OCI-LY3 (cell line): ENCODE measurements around the gene DLD.

Source experiments
- EZH2phosphoT487 ChIP-seq: fragments of 200-600 bp; shearing (Covaris generic); IDR thresholded peaks from 2 replicates; pipeline ENCODE4 v1.6.1; 2018; ENCODE audit warnings: antibody characterized with exemption, mixed run types, low read depth
- TF ChIP-seq, protein P1 (sequence below): fragments of 200-600, 300-600 bp; sonication (generic); IDR thresholded peaks from 2 replicates; pipeline ENCODE4 v1.5.1; 2014; ENCODE audit warnings: antibody characterized with exemption, low read length, low read depth

- TF ChIP-seq, protein P1, sequence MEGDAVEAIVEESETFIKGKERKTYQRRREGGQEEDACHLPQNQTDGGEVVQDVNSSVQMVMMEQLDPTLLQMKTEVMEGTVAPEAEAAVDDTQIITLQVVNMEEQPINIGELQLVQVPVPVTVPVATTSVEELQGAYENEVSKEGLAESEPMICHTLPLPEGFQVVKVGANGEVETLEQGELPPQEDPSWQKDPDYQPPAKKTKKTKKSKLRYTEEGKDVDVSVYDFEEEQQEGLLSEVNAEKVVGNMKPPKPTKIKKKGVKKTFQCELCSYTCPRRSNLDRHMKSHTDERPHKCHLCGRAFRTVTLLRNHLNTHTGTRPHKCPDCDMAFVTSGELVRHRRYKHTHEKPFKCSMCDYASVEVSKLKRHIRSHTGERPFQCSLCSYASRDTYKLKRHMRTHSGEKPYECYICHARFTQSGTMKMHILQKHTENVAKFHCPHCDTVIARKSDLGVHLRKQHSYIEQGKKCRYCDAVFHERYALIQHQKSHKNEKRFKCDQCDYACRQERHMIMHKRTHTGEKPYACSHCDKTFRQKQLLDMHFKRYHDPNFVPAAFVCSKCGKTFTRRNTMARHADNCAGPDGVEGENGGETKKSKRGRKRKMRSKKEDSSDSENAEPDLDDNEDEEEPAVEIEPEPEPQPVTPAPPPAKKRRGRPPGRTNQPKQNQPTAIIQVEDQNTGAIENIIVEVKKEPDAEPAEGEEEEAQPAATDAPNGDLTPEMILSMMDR, result no peak
- no peak for TF ChIP-seq EZH2phosphoT487
Observed at GRCh38 chr7:107939573-107940489, 48.8 kb downstream of the DLD start.
